Measurements from ENCODE around the gene IGF2R. TPM values are rescaled to one million over a fixed set of nuclear protein-coding genes. Genes with fewer than 3 reads are reported as not detected.
"Not testable (repeated sequence)": the region's sequence is repeated elsewhere in the genome, so short reads cannot be mapped to it uniquely, and the experiment has no call there.

The IGF2R gene
- total and polyA plus RNA-seq, 5 donors from 2014 or later = 8.8 to 71.2 (median 10.0) TPM

- ATAC-seq (ENCODE audit: low read depth in 2 of 2) = no peak
- Mint-ChIP-seq H3K9me3 (no peaks in the 10 kb centered on the region), H3K4me3 (no peak overlapping the region), H3K4me1 (peaks cover 5 to 19% (median 13%) of the 10 kb centered on the region in 4 donors), H3K36me3 (peaks cover 46% of the 10 kb centered on the region), H3K27me3 (no peaks in the 10 kb centered on the region), H3K27ac (peak overlapping the region; percentile 72 to 93 (median 76))
- Histone ChIP-seq H3K4me3 (ENCODE audit: low read depth, low read length) (no peak overlapping the region), H3K9me3 (ENCODE audit: control insufficient read depth in 2 of 2, low read length in 2 of 2) (no peaks in the 10 kb centered on the region), H3K4me1 (ENCODE audit: control insufficient read depth, insufficient read depth, low read length, poor library complexity, severe bottlenecking) (no peaks in the 10 kb centered on the region), H3K27ac (ENCODE audit: insufficient read depth, low read length, poor library complexity, severe bottlenecking) (no peak overlapping the region), H3K36me3 (ENCODE audit: control insufficient read depth, insufficient read depth, low read length) (peaks cover 32% of the 10 kb centered on the region), H3K27me3 (ENCODE audit: control insufficient read depth, insufficient read depth, low read length) (no peaks in the 10 kb centered on the region)
- DNase-seq = no peak
These were observed 139.2 kb downstream of the IGF2R start for GRCh38 chr6:160108077-160108476.

GRCh38 chr6:160110586-160111123 is 141.8 kb downstream of the IGF2R start:
- H3K4me3 ChIP-seq (ENCODE audit: low read depth, low read length) = no peak overlapping the region

GRCh38 chr6:160111806-160112205 is 142.9 kb downstream of the IGF2R start:
- Mint-ChIP-seq H3K27ac (no peak overlapping the region), H3K36me3 (peaks cover 27% of the 10 kb centered on the region)
- H3K27me3 ChIP-seq (ENCODE audit: control insufficient read depth, insufficient read depth, low read length) = no peaks in the 10 kb centered on the region

More at GRCh38 chr6:160110586-160111123, 141.8 kb downstream of the IGF2R start:
- Mint-ChIP-seq H3K9me3 (no peaks in the 10 kb centered on the region), H3K36me3 (peaks cover 36% of the 10 kb centered on the region), H3K27me3 (no peaks in the 10 kb centered on the region), H3K4me3 (no peak overlapping the region), H3K4me1 (peaks cover 5 to 19% (median 11%) of the 10 kb centered on the region in 4 donors), H3K27ac (no peak overlapping the region)
- H3K36me3 ChIP-seq (ENCODE audit: control insufficient read depth, insufficient read depth, low read length) = peaks cover 7% of the 10 kb centered on the region
- ATAC-seq (ENCODE audit: low read depth in 2 of 2) (no peak), DNase-seq (no peak)
- H3K4me1 ChIP-seq (ENCODE audit: control insufficient read depth, insufficient read depth, low read length, poor library complexity, severe bottlenecking) = no peaks in the 10 kb centered on the region
- no peaks in the 10 kb centered on the region for H3K9me3 ChIP-seq (ENCODE audit: control insufficient read depth in 2 of 2, low read length in 2 of 2)
- H3K27me3 ChIP-seq (ENCODE audit: control insufficient read depth, insufficient read depth, low read length) = no peaks in the 10 kb centered on the region
- no peak overlapping the region for H3K27ac ChIP-seq (ENCODE audit: insufficient read depth, low read length, poor library complexity, severe bottlenecking)

GRCh38 chr6:160112628-160113299 is 143.9 kb downstream of the IGF2R start:
- peaks cover 0 to 19% (median 11%) of the 10 kb centered on the region in 4 donors for H3K4me1 Mint-ChIP-seq
- H3K27me3 ChIP-seq (ENCODE audit: control insufficient read depth, insufficient read depth, low read length) = no peaks in the 10 kb centered on the region
- H3K4me3 ChIP-seq (ENCODE audit: low read depth, low read length) = no peak overlapping the region
- H3K36me3 Mint-ChIP-seq = peaks cover 30% of the 10 kb centered on the region
- no peaks in the 10 kb centered on the region for H3K36me3 ChIP-seq (ENCODE audit: control insufficient read depth, insufficient read depth, low read length)
- no peak overlapping the region for H3K27ac ChIP-seq (ENCODE audit: insufficient read depth, low read length, poor library complexity, severe bottlenecking)
- no peak overlapping the region for H3K4me3 Mint-ChIP-seq
- peak overlapping the region in 2 of 3 donors; percentile 43 to 65 for H3K27ac Mint-ChIP-seq
- no peak for ATAC-seq (ENCODE audit: low read depth in 2 of 2)
- no peaks in the 10 kb centered on the region for H3K4me1 ChIP-seq (ENCODE audit: control insufficient read depth, insufficient read depth, low read length, poor library complexity, severe bottlenecking)
- H3K27me3 Mint-ChIP-seq = no peaks in the 10 kb centered on the region
- no peaks in the 10 kb centered on the region for H3K9me3 Mint-ChIP-seq
- H3K9me3 ChIP-seq (ENCODE audit: control insufficient read depth in 2 of 2, low read length in 2 of 2) = no peaks in the 10 kb centered on the region
- no peak for DNase-seq

More at GRCh38 chr6:160111806-160112205, 142.9 kb downstream of the IGF2R start:
- H3K9me3 Mint-ChIP-seq = no peaks in the 10 kb centered on the region
- DNase-seq (no peak), ATAC-seq (ENCODE audit: low read depth in 2 of 2) (no peak)
- peaks cover under 1 to 19% (median 11%) of the 10 kb centered on the region in 4 donors for H3K4me1 Mint-ChIP-seq
- no peaks in the 10 kb centered on the region for H3K27me3 Mint-ChIP-seq
- no peak overlapping the region for H3K27ac ChIP-seq (ENCODE audit: insufficient read depth, low read length, poor library complexity, severe bottlenecking)
- no peak overlapping the region for H3K4me3 ChIP-seq (ENCODE audit: low read depth, low read length)
- H3K36me3 ChIP-seq (ENCODE audit: control insufficient read depth, insufficient read depth, low read length) = peaks cover 5% of the 10 kb centered on the region
- H3K4me3 Mint-ChIP-seq = no peak overlapping the region
- no peaks in the 10 kb centered on the region for H3K9me3 ChIP-seq (ENCODE audit: control insufficient read depth in 2 of 2, low read length in 2 of 2)
- H3K4me1 ChIP-seq (ENCODE audit: control insufficient read depth, insufficient read depth, low read length, poor library complexity, severe bottlenecking) = no peaks in the 10 kb centered on the region

- H3K36me3 ChIP-seq (ENCODE audit: control insufficient read depth, insufficient read depth, low read length); H3K27me3 Mint-ChIP-seq; H3K9me3 Mint-ChIP-seq; H3K4me1 ChIP-seq (ENCODE audit: control insufficient read depth, insufficient read depth, low read length, poor library complexity, severe bottlenecking); H3K27me3 ChIP-seq (ENCODE audit: control insufficient read depth, insufficient read depth, low read length); H3K27ac Mint-ChIP-seq; H3K9me3 ChIP-seq (ENCODE audit: control insufficient read depth in 2 of 2, low read length in 2 of 2); H3K4me3 ChIP-seq (ENCODE audit: low read depth, low read length); H3K27ac ChIP-seq (ENCODE audit: insufficient read depth, low read length, poor library complexity, severe bottlenecking); ATAC-seq (ENCODE audit: low read depth in 2 of 2); DNase-seq; H3K4me3 Mint-ChIP-seq: not testable (repeated sequence)
- Mint-ChIP-seq H3K36me3 (peaks cover 29% of the 10 kb centered on the region), H3K4me1 (peaks cover 0 to 13% (median 5%) of the 10 kb centered on the region in 4 donors)
These were observed 145.7 kb downstream of the IGF2R start for GRCh38 chr6:160114536-160114935.

GRCh38 chr6:160115421-160115820 is 146.5 kb downstream of the IGF2R start:
- no peaks in the 10 kb centered on the region for H3K9me3 Mint-ChIP-seq
- no peaks in the 10 kb centered on the region for H3K27me3 Mint-ChIP-seq
- H3K4me1 Mint-ChIP-seq = peaks cover 0 to 5% (median 4%) of the 10 kb centered on the region in 4 donors
- Histone ChIP-seq H3K4me1 (ENCODE audit: control insufficient read depth, insufficient read depth, low read length, poor library complexity, severe bottlenecking) (no peaks in the 10 kb centered on the region), H3K9me3 (ENCODE audit: control insufficient read depth in 2 of 2, low read length in 2 of 2) (no peaks in the 10 kb centered on the region), H3K36me3 (ENCODE audit: control insufficient read depth, insufficient read depth, low read length) (no peaks in the 10 kb centered on the region), H3K27ac (ENCODE audit: insufficient read depth, low read length, poor library complexity, severe bottlenecking) (no peak overlapping the region), H3K4me3 (ENCODE audit: low read depth, low read length) (no peak overlapping the region), H3K27me3 (ENCODE audit: control insufficient read depth, insufficient read depth, low read length) (no peaks in the 10 kb centered on the region)
- DNase-seq (no peak), ATAC-seq (ENCODE audit: low read depth in 2 of 2) (no peak)
- no peak overlapping the region for H3K27ac Mint-ChIP-seq
- no peak overlapping the region for H3K4me3 Mint-ChIP-seq
- H3K36me3 Mint-ChIP-seq = peaks cover 28% of the 10 kb centered on the region

- no peak overlapping the region for H3K27ac ChIP-seq (ENCODE audit: insufficient read depth, low read length, poor library complexity, severe bottlenecking)
- Mint-ChIP-seq H3K9me3 (no peaks in the 10 kb centered on the region), H3K27me3 (no peaks in the 10 kb centered on the region), H3K27ac (no peak overlapping the region), H3K36me3 (peaks cover 26% of the 10 kb centered on the region), H3K4me1 (no peaks in the 10 kb centered on the region), H3K4me3 (no peak overlapping the region)
- ATAC-seq (ENCODE audit: low read depth in 2 of 2) = no peak
- DNase-seq = no peak
- no peaks in the 10 kb centered on the region for H3K9me3 ChIP-seq (ENCODE audit: control insufficient read depth in 2 of 2, low read length in 2 of 2)
- H3K27me3 ChIP-seq (ENCODE audit: control insufficient read depth, insufficient read depth, low read length) = no peaks in the 10 kb centered on the region
- no peaks in the 10 kb centered on the region for H3K36me3 ChIP-seq (ENCODE audit: control insufficient read depth, insufficient read depth, low read length)
- H3K4me3 ChIP-seq (ENCODE audit: low read depth, low read length) = no peak overlapping the region
- no peaks in the 10 kb centered on the region for H3K4me1 ChIP-seq (ENCODE audit: control insufficient read depth, insufficient read depth, low read length, poor library complexity, severe bottlenecking)
These were observed 147.5 kb downstream of the IGF2R start for GRCh38 chr6:160116411-160116810.

GRCh38 chr6:160117137-160117536 is 148.3 kb downstream of the IGF2R start:
- Histone ChIP-seq H3K27me3 (ENCODE audit: control insufficient read depth, insufficient read depth, low read length) (no peaks in the 10 kb centered on the region), H3K27ac (ENCODE audit: insufficient read depth, low read length, poor library complexity, severe bottlenecking) (no peak overlapping the region), H3K4me3 (ENCODE audit: low read depth, low read length) (no peak overlapping the region), H3K4me1 (ENCODE audit: control insufficient read depth, insufficient read depth, low read length, poor library complexity, severe bottlenecking) (no peaks in the 10 kb centered on the region), H3K36me3 (ENCODE audit: control insufficient read depth, insufficient read depth, low read length) (no peaks in the 10 kb centered on the region), H3K9me3 (ENCODE audit: control insufficient read depth in 2 of 2, low read length in 2 of 2) (no peaks in the 10 kb centered on the region)
- H3K27me3 Mint-ChIP-seq = no peaks in the 10 kb centered on the region
- no peak for DNase-seq
- no peak for ATAC-seq (ENCODE audit: low read depth in 2 of 2)
- H3K9me3 Mint-ChIP-seq = no peaks in the 10 kb centered on the region
- H3K36me3 Mint-ChIP-seq = peaks cover 25% of the 10 kb centered on the region
- no peaks in the 10 kb centered on the region for H3K4me1 Mint-ChIP-seq
- H3K4me3 Mint-ChIP-seq = no peak overlapping the region
- H3K27ac Mint-ChIP-seq = no peak overlapping the region
